AG04450 (cell line): ENCODE measurements around the gene ZFP36L1. TPM values are rescaled to one million over a fixed set of nuclear protein-coding genes. Genes with fewer than 3 reads are reported as not detected.

Experiments used
- CTCF ChIA-PET: fragments of 300-600, 350-600 bp; formaldehyde crosslinking; extraction: SDS; loops from one replicate; lab custom pipeline; 2022; ENCODE audit warnings: antibody characterized with exemption, inconsistent platforms; lab: Charles Lee
- POLR2A ChIA-PET: fragments of 350-600 bp; formaldehyde crosslinking; extraction: SDS; loops from one replicate; lab custom pipeline; 2021; ENCODE audit warnings: antibody characterized with exemption, inconsistent platforms; lab: Yijun Ruan, JAX
- DNase-seq: peaks from one replicate; pipeline ENCODE4 v3.0.0-alpha.2; 2011; ENCODE audit warnings: low read depth, low spot score
- H3K27ac ChIP-seq: one replicate; pipeline ENCODE4 v1.5.1; 2012; ENCODE audit warnings: low read depth, low read length, control low read depth
- H3K27me3 ChIP-seq: one replicate; pipeline ENCODE4 v1.6.0; 2012; ENCODE audit warnings: low read length; ENCODE audit not compliant: control insufficient read depth, insufficient read depth
- H3K4me3 ChIP-seq: 2 replicates; pipeline ENCODE4 v1.5.1; 2011; ENCODE audit warnings: mild to moderate bottlenecking, low read depth, low read length, control low read depth
- H3K9me3 ChIP-seq: 2 replicates; pipeline ENCODE4 v1.5.1; 2012; ENCODE audit warnings: low read length; ENCODE audit not compliant: control insufficient read depth, insufficient read depth
- CTCF ChIP-seq: IDR thresholded peaks from 2 replicates; pipeline ENCODE4 v1.5.1; 2011; ENCODE audit warnings: low read depth, low read length, control low read depth, inconsistent platforms
- polyA plus RNA-seq: library from polyadenylated mRNA; depleted of rRNA; stranded (reverse); fragments of >200 nt; gene quantifications from 2 replicates; pipeline ENCODE4 v1.2.3, GENCODE V29; 2011

The ZFP36L1 gene
- polyA plus RNA-seq, 1 experiment: 54.4 TPM

- Histone ChIP-seq H3K4me3 (no peak overlapping the region), H3K27ac (no peak overlapping the region), H3K9me3 (peaks cover 10% of the 10 kb centered on the region), H3K27me3 (no peaks in the 10 kb centered on the region)
- POLR2A ChIA-PET: no interaction called here
- CTCF ChIA-PET: interaction anchor here (1.1 kb wide), 1 partner anchor 52 kb away, joined by 3 read pairs; no protein-coding TSS in a partner anchor
- DNase-seq: no peak
- TF ChIP-seq CTCF: no peak
These were observed 20.0 kb downstream of the ZFP36L1 start for GRCh38 chr14:68772761-68773381.

- ChIA-PET CTCF (no interaction called here), POLR2A (no interaction called here)
- H3K9me3 ChIP-seq: peaks cover 10% of the 10 kb centered on the region
- H3K27me3 ChIP-seq: no peaks in the 10 kb centered on the region
- H3K4me3 ChIP-seq: no peak overlapping the region
- TF ChIP-seq CTCF: no peak
- H3K27ac ChIP-seq: no peak overlapping the region
- no peak for DNase-seq
These were observed 21.2 kb downstream of the ZFP36L1 start for GRCh38 chr14:68771631-68772030.

GRCh38 chr14:68770553-68771286 lies 22.1 kb downstream of the ZFP36L1 start:
- Histone ChIP-seq H3K27ac (no peak overlapping the region), H3K9me3 (peaks cover 9% of the 10 kb centered on the region), H3K4me3 (no peak overlapping the region), H3K27me3 (no peaks in the 10 kb centered on the region)
- no peak for DNase-seq
- POLR2A ChIA-PET: no interaction called here
- no peak for TF ChIP-seq CTCF
- CTCF ChIA-PET: no interaction called here

- CTCF ChIA-PET: no interaction called here
- DNase-seq: no peak
- no peak for TF ChIP-seq CTCF
- Histone ChIP-seq H3K27me3 (no peaks in the 10 kb centered on the region), H3K9me3 (peaks cover 3% of the 10 kb centered on the region), H3K27ac (no peak overlapping the region), H3K4me3 (no peak overlapping the region)
- POLR2A ChIA-PET: no interaction called here
These were observed 22.8 kb downstream of the ZFP36L1 start for GRCh38 chr14:68770051-68770450.

GRCh38 chr14:68768316-68768715 lies 24.6 kb downstream of the ZFP36L1 start:
- CTCF ChIA-PET: no interaction called here
- POLR2A ChIA-PET: no interaction called here
- DNase-seq: no peak
- H3K27me3 ChIP-seq: no peaks in the 10 kb centered on the region
- no peak for TF ChIP-seq CTCF
- H3K27ac ChIP-seq: no peak overlapping the region
- no peaks in the 10 kb centered on the region for H3K9me3 ChIP-seq
- no peak overlapping the region for H3K4me3 ChIP-seq
